Loucy (cell line): ENCODE measurements around the gene BPIFB2.

ENCODE experiments used
- CTCF ChIP-seq: fragments of 200-600 bp; sonication (generic); conservative IDR thresholded peaks from 2 replicates; pipeline ENCODE4 v1.5.1; 2014; ENCODE audit warnings: mild to moderate bottlenecking, antibody characterized with exemption, low read length
- EZH2phosphoT487 ChIP-seq: fragments of 200-600 bp; IDR thresholded peaks from 2 replicates; pipeline ENCODE4 v1.6.1; 2018; ENCODE audit warnings: antibody characterized with exemption, mild to moderate bottlenecking, moderate library complexity, borderline replicate concordance

- TF ChIP-seq CTCF: no peak
- no peak for TF ChIP-seq EZH2phosphoT487
Measured at GRCh38 chr20:33014336-33015113, 7.0 kb downstream of the BPIFB2 start.
